Measurements from ENCODE around the gene TMIGD2. TPM values are rescaled to one million over a fixed set of nuclear protein-coding genes. Genes with fewer than 3 reads are reported as not detected.
"Not testable (repeated sequence)": the region's sequence is repeated elsewhere in the genome, so short reads cannot be mapped to it uniquely, and the experiment has no call there.

TMIGD2 gene
- total RNA-seq (2014; rRNA removed; shearing (Covaris generic)), result not detected in 2 replicates

DNA sequence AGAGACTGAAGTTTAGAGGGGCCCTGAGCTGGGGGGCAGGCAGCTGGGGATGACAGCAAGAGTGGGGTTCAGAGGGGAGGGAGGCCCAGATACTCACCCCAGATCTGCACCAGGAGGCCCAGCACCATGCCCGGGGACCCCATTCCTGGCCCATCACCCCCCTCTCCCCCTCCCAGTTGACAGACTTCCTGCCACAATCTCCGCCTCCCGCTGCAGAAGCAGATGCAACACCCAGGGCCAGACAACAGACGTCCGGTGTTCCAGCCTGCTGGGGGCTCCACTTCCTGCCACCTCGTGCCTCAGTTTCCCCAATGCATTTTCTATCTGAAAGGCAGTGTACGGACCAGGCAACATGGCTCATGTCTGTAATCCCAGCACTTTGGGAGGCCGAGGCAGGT lies at the start of gene TMIGD2:
TSS of gene TMIGD2 (minus strand) at position 147 of the 398 bp plus-strand sequence. CDS start at position 143, 4 bp downstream.
- no peak for DNase-seq (ENCODE audit: low read depth)

DNA sequence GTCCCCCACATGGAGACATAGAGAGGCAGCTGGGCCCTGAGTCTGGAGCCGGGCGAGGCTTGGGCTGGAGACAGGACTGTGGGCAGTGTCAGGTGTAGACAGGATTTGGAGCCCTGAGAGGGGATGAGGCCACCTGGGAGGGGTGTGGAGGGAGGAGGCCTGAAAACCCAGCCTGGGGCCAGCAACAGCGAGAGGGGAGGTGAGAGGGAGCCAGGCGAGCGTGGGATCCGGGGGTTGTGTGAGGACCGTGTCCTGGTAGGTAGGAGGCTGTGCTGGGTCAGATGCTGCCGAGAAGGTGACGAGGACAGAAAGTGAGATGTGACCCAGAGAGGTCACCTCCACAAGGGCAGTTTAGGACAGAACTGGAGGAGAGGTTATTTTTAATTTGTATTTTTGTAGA lies 48.5 kb upstream of the TMIGD2 start:
- no peak for DNase-seq (ENCODE audit: low read depth)

DNA sequence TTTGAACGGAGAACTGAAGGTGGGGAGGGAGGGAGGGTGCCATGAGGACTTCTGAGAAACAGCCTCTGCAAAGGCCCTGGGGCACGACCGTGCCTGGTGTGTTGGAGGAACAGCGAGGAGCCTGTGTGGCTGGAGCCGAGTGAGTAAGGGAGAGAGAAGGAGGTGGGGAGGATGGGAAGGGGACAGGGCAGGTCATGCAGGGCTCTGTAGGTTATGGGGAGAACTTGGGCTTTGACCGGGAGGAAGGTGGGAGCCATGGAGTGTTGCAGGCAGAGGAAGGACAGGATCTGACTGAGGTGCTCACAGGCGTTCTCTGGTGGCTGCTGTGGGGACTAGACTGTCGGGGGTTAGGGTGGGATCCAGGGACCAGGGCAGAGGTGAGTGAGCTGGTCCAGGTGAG lies 47.9 kb upstream of the TMIGD2 start:
- no peak for DNase-seq (ENCODE audit: low read depth)

DNA sequence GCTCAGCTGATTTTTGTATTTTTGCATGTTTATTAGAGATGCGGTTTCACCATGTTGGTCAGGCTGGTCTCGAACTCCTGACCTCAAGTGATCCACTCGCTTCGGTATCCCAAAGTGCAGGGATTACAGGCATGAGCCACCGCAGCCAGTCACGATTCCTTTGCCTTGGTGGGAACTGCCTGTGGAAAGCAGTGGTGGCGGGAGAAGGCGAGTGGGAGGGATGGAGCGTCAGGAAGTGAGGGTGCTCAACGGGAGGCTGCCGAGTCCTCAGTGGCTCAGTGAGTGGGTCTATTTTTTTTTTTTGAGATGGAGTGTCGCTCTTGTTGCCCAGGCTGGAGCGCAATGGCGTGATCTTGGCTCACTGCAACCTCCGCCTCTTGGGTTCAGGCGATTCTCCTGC lies 47.0 kb upstream of the TMIGD2 start:
- not testable (repeated sequence) for DNase-seq (ENCODE audit: low read depth)

DNA sequence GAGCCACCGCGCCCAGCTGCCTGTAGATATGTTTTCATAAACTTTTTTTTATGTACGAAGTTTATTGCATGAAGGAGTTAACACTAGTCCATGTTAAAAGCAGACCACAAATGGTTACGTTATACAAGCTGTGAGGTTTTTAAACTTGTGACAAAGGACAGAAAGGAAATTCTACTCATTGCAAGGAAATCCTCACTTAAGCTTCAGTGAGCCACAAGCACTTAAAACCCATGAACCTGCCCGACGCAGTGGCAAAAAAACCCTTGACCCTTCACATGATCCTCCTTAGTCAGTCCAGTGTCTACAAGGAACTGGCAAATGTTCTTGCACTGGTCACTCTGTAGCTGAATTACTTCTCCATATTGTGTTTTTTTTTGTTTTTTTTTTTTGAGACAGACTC lies 45.3 kb upstream of the TMIGD2 start:
- no peak for DNase-seq (ENCODE audit: low read depth)

DNA sequence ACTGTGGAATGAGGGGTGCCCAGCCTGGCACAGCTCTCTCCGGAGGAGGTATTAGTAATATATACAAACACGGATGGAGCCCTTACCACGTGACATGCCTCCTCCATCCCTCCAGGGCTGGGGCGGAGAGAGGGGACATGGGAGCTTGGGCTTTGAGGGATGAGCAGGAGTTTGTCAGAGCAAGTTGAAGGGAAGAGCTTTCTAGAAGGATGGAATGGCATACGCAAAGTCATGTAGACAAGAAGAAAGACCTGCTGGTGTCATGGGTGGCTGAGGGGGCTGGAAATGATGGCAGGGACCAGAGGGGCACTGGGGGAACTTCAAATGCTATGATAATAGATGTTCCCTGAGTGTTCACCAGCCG lies 43.8 kb upstream of the TMIGD2 start:
- no peak for DNase-seq (ENCODE audit: low read depth)

GRCh38 chr19:4345342-4346019 lies 43.3 kb upstream of the TMIGD2 start:
- no peak for DNase-seq (ENCODE audit: low read depth)

- DNase-seq (ENCODE audit: low read depth), result peak; percentile 81
These were observed 41.5 kb upstream of the TMIGD2 start, which contains the start of gene MPND for GRCh38 chr19:4343370-4344307. Gene MPND, plus strand, starts transcription at chr19:4343562. Its CDS starts 32 bp downstream, at chr19:4343594.

DNA sequence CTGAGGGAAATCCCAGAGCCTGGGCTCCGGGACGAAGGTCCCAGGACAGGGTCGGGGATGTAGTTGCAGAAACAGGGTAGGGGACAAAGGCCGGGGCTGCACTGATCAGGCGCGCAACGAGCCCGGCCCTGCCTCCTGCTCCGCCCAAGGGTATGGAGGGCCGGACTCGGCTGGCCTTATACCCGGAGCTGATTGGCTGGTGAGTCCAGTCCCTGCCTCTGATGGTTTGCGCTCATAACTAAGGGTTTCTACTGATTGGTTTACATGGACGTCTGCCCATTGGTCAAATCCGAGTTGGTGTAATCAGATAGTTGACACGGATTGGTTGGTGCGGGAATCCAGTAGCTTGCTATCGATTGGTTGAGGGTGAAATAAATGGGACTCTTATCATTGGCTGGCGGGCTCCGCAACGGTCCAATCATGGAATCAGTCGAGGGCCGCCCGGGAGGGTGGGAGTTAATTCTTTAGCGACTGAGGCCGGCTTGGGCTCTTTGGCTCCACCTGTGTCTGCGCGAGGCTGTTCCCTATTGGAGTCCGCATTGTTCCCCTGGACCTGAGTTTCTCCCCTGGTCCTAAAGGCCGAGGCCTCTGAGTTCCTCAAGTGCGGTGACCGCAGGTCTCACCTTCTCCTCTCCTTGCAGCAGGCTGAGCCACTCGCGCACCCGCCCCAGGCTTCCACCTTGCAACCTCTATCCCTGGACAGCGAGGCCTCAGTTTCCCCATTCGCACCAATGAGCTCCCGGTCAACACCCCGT lies 40.6 kb upstream of the TMIGD2 start:
- DNase-seq (ENCODE audit: low read depth), result peak; percentile 100

GRCh38 chr19:4342314-4342614 lies 40.1 kb upstream of the TMIGD2 start:
- no peak for DNase-seq (ENCODE audit: low read depth)

DNA sequence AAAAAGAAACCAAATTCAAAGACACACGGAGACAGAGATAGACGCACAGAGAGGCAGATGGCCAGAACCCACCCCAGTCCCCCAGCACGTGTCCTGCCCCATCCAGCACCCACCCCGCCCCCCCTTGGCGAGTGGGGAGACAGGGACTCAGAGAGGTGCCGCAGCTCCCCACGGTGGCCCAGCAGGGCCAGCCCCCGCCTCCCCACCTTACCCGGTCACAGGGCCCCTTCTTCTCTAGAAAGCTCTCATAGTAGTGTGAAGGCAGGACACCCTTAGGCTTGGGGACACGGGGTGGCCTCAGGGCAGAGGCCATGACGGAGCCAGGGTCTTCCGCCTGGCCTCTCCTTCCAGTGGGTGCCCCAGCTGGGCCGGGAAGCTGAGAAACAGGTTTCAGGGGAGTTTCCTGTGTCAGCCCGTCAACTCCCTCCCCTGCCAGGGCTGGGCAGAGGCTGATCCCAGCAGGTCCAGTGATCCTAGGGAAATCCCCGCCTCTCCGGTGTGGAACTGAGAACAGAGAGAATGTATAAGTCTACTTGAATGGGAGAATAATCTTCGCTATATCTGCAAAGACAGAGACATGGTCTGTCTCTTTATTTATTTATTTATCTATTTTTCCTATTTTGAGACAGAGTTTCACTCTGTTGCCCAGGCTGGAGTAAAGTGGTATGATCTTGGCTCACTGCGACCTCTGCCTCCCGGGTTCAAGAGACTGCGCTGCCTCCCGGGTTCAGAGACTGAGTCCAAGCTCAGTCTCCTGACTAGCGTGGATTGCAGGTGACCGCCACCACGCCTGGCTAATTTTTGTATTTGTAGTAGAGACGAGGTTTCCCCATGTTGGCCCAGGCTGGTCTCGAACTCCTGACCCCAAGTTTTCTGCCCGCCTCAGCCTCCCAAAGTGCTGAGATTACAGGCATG lies 36.5 kb upstream of the TMIGD2 start, which contains the start of gene STAP2:
TSS of gene STAP2 (minus strand) at position 387 of the 915 bp plus-strand sequence. CDS start at position 313, 74 bp downstream.
- DNase-seq (ENCODE audit: low read depth), result peak; percentile 51

GRCh38 chr19:4337906-4338440 lies 35.8 kb upstream of the TMIGD2 start:
- peak; percentile 38 for DNase-seq (ENCODE audit: low read depth)

DNA sequence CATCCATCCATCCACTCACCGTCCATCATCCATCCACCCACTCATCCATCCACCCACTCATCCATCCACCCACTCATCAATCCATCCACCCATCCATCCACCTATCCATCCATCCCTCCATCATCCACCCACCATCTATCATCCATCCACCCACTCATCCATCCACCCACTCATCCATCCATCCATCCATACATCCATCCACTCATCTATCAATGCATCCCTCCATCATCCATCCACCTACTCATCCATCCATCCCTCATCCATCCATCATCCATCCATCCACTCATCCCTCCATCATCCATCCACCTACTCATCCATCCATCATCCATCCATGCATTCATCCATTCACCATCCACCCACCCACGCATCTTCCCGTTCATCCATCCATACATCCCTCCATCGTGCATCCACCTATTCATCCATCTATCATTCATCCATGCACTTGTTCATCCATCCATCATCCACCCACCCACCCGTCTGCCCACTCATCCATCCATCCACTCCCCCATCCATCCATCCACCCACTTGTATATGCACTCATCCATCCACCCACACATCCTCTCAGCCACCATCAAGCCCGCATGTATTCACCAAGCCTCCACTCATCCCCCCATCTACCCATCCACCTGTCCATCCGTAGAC lies 32.9 kb upstream of the TMIGD2 start:
- DNase-seq (ENCODE audit: low read depth), result no peak

- DNase-seq (ENCODE audit: low read depth), result no peak
These were observed 27.7 kb upstream of the TMIGD2 start for GRCh38 chr19:4329858-4330257.

DNA sequence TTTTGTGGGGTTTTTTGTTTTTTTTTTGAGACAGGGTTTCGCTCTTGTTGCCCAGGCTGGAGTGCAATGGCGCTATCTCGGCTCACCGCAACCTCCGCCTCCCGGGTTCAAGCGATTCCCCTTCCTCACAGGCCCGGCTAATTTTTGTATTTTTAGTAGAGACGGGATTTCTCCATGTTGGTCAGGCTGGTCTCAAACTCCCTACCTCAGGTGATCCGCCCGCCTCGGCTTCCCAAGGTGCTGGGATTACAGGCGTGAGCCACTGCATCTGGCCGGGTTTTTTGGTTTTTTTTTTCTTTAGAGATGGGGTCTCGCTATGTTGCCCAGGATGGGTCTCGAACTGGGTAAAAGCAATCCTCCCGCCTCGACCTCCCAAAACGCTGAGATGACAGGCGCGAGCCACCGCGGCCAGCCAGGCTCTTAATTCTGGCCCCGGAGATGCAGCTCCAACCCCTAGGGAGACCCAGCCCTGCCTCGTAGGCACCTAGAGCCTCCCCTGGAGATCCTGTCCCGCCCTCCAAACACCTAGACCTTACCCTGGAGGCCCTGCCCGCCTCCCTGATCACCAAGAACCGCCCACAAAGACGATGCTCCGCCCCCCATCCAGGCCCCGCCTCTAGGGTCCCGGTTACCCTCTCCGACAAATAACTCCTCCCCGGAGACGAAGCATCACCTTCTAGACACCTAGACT lies 26.9 kb upstream of the TMIGD2 start:
- not testable (repeated sequence) for DNase-seq (ENCODE audit: low read depth)

- DNase-seq (ENCODE audit: low read depth), result peak; percentile 84
These were observed 26.2 kb upstream of the TMIGD2 start for GRCh38 chr19:4328243-4328990.

DNA sequence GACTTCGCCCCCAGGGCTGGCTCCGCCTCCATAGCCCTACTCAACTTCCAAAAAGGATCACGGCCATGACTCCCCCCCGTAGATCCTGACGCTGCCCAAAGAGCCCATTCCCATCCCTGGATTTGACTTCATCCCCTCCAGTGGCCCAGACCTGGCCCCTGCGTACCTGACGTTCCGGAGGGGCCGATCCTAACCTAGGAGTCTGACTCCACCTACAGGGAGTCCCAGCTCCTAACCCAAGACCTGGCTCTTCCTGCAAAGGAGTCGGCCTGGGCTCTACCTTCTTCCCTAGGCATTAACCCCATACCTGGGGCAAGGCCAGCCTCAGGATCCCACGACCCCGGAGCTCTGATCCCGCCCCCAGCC lies 25.7 kb upstream of the TMIGD2 start:
- DNase-seq (ENCODE audit: low read depth), result no peak

DNA sequence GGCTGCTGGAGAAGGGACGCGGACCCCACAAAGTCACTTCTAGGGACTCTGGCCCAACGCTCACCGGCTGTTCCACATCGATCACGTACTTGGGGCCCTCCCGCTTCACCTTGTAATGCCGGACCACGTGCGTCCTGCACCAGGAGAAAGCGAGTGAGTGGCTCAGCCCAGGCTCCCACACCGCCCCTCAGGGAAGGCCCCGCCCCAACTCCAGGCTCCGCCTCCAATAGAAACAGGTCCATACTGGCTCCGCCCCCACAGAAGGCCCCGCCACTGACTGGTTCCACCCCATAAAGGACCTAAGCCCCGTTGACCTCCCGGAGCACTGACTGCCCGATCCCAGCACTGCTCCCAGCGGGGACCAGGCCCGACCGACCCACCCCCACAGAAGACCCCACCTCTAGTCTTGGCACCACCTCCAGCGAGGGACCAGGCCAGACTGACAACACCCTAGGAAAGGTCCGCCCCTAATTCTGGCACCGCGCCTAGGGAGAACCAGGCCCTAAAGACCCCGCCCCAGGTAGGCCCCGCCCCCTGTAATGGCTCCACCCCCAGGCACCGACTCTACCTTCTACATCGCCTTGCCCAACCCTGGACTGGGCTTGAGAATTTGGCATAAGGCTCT lies 25.2 kb upstream of the TMIGD2 start:
- DNase-seq (ENCODE audit: low read depth), result peak; percentile 48

- DNase-seq (ENCODE audit: low read depth), result no peak
These were observed 24.7 kb upstream of the TMIGD2 start for GRCh38 chr19:4326837-4327251.

Data from RPMI7951 (cell line).